ENCODE measurements around the gene MCM3AP. TPM values are rescaled to one million over a fixed set of nuclear protein-coding genes. Genes with fewer than 3 reads are reported as not detected.

The MCM3AP gene
- polyA plus RNA-seq, 1 donor: 103 TPM

- DNase-seq: no peak
These were observed 66.4 kb downstream of the MCM3AP start for GRCh38 chr21:46218906-46219590.

GRCh38 chr21:46217511-46218196 lies 67.8 kb downstream of the MCM3AP start:
- no peak for DNase-seq

- no peak for DNase-seq
These were observed 69.2 kb downstream of the MCM3AP start for GRCh38 chr21:46216132-46216747.

GRCh38 chr21:46215436-46216131 lies 69.8 kb downstream of the MCM3AP start:
- DNase-seq: no peak

GRCh38 chr21:46214478-46215340 lies 70.7 kb downstream of the MCM3AP start:
- no peak for DNase-seq

- no peak for DNase-seq
These were observed 71.7 kb downstream of the MCM3AP start for GRCh38 chr21:46213620-46214286.

- DNase-seq: no peak
These were observed 72.5 kb downstream of the MCM3AP start for GRCh38 chr21:46212721-46213484.

GRCh38 chr21:46211786-46212720 lies 73.4 kb downstream of the MCM3AP start:
- DNase-seq: no peak

- DNase-seq: no peak
These were observed 74.0 kb downstream of the MCM3AP start for GRCh38 chr21:46211376-46211775.

GRCh38 chr21:46210378-46211136 lies 74.9 kb downstream of the MCM3AP start:
- no peak for DNase-seq

- DNase-seq: no peak
These were observed 76.4 kb downstream of the MCM3AP start for GRCh38 chr21:46208761-46209721.

GRCh38 chr21:46207920-46208591 lies 77.4 kb downstream of the MCM3AP start:
- no peak for DNase-seq

- DNase-seq: no peak
These were observed 78.1 kb downstream of the MCM3AP start for GRCh38 chr21:46207006-46207919.

- no peak for DNase-seq
These were observed 79.0 kb downstream of the MCM3AP start for GRCh38 chr21:46206163-46207005.
